VCaP (cell line): Measurements from ENCODE around the gene KSR1.
"Not testable (repeated sequence)": the region's sequence is repeated elsewhere in the genome, so short reads cannot be mapped to it uniquely, and the experiment has no call there.

Source experiments
- H3K27ac ChIP-seq: fragments of 450-650 bp; 2 replicates; pipeline ENCODE4 v1.5.1; 2017
- TF ChIP-seq, protein P1 (sequence below): fragments of 450-650 bp; conservative IDR thresholded peaks from 2 replicates; pipeline ENCODE4 v1.5.1; 2017; ENCODE audit warnings: mild to moderate bottlenecking, moderate library complexity

KSR1 gene

DNA sequence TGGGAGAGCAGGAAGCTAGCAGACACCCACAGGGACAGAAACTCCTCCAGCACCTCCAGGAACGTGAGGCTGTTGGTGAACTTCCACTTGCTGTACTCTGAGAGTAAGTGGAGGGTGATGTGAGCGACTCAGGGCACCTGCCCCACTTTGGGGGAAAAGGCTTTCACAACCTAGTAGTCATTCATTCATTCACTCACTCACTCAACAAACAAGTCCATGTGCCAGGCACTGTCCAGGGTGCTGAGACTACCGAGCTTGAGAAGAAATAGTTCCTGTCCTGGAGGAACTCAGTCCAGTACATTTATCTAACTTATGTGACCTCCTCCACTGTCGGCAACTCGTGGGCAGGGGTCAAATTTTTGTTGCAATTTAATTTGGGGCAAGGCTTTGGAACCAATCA is 201.4 kb downstream of the KSR1 start:
- no peak overlapping the region for H3K27ac ChIP-seq
- TF ChIP-seq, protein P1, sequence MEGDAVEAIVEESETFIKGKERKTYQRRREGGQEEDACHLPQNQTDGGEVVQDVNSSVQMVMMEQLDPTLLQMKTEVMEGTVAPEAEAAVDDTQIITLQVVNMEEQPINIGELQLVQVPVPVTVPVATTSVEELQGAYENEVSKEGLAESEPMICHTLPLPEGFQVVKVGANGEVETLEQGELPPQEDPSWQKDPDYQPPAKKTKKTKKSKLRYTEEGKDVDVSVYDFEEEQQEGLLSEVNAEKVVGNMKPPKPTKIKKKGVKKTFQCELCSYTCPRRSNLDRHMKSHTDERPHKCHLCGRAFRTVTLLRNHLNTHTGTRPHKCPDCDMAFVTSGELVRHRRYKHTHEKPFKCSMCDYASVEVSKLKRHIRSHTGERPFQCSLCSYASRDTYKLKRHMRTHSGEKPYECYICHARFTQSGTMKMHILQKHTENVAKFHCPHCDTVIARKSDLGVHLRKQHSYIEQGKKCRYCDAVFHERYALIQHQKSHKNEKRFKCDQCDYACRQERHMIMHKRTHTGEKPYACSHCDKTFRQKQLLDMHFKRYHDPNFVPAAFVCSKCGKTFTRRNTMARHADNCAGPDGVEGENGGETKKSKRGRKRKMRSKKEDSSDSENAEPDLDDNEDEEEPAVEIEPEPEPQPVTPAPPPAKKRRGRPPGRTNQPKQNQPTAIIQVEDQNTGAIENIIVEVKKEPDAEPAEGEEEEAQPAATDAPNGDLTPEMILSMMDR = no peak

DNA sequence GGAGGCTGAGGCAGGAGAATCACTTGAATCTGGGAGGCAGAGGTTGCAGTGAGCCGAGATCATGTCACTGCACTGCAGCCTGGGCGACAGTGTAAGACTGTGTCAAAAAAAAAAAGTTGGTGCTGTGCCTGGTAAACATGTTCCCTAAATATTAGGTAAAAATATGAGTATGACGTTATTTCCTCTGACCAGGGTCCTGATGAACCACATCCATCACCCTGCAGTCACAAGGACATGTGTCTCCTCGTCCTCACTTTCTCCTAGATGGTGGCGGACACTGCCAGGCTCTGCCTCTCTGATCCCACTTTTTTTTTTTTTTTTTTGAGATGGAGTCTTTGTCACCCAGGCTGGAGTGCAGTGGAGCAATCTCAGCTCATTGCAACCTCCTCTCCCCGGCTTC is 203.4 kb downstream of the KSR1 start:
- TF ChIP-seq, protein P1 = no peak
- H3K27ac ChIP-seq = no peak overlapping the region

DNA sequence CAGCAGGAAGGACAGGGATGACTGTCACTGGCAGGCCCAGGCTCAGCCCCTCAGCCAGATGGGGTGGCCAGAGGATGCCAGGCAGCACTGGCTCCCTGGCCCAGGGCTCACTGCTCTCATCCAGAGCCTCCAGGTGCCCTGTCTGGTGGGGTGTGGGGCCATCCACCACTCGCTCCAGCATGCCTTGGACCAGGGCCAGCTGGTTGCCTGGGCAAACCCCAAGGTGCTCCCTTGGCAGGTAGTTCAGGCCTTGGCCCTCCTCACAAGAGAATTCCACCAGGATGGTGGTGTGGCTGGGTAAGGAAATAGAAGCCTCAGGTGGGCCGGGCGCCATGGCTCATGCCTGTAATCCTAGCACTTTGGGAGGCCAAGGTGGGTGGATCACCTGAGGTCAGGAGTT is 204.2 kb downstream of the KSR1 start:
- H3K27ac ChIP-seq = no peak overlapping the region
- TF ChIP-seq, protein P1 = no peak

DNA sequence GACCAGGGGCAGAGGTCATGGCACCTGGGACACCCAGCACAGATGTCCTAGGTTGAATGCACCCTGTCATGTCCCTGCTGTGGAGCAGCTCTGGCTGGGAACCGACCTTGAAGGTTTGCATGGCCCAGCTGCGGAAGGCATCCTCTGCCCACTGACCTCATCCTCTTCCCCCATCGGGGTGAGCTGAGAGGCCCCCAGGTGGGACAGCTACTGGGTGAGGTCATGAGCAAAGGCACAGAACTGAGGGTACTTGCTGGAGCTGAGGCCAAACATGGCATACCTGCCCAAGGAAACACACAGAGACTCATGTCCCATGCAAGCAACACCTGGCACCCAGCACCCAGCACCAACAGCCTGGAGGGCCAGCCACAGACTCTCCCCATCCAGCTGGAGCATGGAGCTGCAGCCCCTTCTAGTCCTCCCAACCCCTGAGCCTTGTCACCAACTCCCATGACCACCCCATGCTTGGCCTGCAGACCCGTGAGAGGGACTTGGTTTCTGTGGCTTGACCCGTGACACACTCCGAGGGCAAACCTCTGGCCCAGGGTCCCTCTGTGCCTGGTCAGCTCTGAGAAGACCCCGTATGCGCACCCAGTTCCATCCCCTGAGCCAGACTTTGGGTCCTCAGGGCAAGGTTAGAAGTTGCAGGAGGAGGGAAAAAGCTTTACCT is 207.8 kb downstream of the KSR1 start:
- TF ChIP-seq, protein P1 = no peak
- no peak overlapping the region for H3K27ac ChIP-seq

DNA sequence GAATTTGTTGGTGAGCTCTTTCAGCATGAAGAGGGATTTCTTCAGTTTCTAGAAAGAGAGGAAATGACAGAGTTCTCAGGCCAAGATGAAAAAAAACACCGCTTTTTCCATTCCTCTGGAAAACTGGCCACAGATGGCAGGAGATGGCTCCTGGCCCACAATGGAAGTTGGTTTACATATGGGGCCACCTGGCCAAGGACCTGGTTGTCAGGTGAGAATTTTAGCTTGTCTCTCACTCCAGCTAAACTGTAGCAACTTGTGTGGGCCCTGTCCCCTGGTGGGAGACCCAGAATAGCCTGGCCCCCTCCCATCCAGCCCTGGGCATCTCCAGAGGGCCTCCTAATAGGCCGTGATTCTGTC is 208.3 kb downstream of the KSR1 start:
- no peak overlapping the region for H3K27ac ChIP-seq
- TF ChIP-seq, protein P1 = no peak

DNA sequence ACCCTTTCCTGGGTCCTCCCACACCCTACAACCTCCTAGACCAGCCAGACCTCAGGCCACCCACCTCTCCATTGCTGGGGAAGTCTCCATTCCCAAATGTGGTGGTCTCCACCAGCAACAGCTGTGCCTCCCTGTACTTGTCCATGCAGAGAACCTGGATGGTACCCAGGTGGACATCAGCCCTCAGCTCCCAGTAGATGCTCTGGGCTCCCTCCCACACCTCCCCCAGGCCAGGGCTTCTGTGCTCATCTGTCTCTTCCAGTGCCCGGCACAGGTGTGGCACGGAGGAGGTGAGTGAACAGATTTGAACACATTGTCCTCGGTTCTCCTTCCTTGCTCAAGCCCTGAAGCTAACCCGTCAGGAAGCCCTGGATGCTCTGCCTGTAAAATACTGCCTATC is 209.3 kb downstream of the KSR1 start:
- TF ChIP-seq, protein P1 = no peak

DNA sequence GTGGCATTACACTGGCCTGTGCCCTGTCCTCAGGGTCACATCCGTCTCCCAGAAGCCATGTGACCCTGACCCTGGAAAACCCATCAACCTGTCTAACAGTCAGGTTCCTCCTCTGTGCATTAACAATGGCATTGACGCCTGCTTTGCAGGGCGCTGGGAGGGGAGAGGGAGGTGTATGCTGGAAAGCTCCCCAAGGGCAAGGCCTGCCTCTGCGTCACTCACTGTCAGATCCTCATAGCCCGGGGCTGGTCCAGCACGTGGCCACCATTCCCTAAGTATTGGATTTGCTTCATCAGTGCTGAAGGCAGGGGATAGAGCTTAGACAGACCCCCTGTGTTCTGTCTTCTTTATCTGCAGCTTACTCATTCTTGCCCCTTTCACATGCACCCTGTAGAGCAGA is 210.0 kb downstream of the KSR1 start:
- H3K27ac ChIP-seq = not testable (repeated sequence)

More for the DNA sequence above, 209.3 kb downstream of the KSR1 start:
- no peak overlapping the region for H3K27ac ChIP-seq

DNA sequence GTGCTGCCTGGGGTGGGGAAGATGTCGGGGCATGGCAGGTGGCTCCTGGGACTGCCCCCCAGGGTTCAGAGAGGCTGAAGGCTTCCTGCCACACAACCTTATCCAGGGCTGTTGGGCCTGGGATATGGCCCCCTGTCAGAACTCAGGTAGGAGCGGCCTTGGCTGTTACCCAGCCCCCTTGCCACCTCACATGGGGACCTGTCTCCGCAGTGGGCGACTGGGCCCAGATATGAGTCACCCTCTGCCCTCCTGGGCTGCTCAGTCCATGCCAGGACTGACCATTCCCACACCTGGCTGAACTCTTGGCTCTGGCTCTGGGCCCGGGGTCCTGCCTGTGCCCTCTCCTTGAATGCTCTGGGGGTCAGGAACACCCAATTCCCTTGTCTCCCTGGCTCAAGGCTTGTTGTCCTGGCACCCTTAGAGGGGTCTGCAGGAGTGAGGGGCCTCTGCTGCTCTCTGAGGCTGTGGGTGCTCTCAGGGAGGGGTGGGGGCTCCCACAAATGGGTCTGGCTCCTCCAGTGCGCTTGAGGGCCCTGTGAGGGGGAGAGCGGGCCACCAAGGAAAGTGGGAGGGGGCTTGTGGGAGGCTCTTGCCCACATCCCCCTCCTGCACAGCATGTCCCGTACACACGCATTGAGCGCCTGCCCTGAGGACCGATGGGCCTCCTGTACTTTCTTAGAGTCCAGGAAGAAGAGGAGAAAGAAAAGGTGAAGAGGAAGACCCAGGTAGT is 210.7 kb downstream of the KSR1 start:
- no peak overlapping the region for H3K27ac ChIP-seq
- TF ChIP-seq, protein P1 = no peak
